ENCODE results near the gene NEB. TPM values are rescaled to one million over a fixed set of nuclear protein-coding genes. Genes with fewer than 3 reads are reported as not detected.
A peak's percentile ranks its signal among the peaks of the same experiment; 100 is the strongest.
"Not testable (repeated sequence)": the region's sequence is repeated elsewhere in the genome, so short reads cannot be mapped to it uniquely, and the experiment has no call there.

The NEB gene
- total RNA-seq, 4 donors from 2014 or later = 1.6 to 16.4 (median 4.4) TPM

DNA sequence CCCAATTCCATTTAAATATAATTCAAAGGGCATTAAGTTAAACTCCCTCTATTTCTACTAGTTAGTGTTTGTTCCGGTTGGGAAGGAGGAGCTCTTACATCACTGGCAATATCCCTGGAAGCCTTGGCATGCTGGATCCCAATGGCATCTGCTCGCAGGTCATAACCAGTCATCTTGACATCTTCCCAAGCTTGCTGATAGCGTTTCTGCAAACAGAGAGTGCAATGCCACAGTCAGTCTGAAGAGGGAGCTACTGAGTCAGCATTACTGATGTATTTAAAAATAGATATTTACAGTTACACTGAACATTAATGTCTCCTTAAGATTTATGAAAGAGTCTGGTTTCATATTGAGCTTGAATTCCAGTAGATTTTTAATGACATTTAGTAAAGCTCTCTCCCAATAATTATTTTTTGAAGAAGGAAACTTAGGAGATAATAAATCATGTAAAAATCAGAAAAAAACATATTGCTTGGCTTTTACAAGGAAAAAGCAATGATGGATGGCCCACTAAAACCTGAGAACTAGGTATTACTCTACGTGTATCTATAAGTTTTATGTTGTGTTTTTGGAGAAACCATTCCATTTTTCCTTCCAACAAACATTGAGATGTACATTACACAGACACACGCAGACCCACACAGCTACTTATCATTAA, 142.9 kb downstream of the NEB start:
- peak in 1 of 6 experiments; percentile 30 for TF ChIP-seq CTCF (IDR thresholded peaks at IDR 0.05)
- intact Hi-C loops (cut with DNase I); H3K36me3 ChIP-seq; H3K4me3 ChIP-seq (replicated peaks in 1 of 3); H3K4me1 ChIP-seq; DNase-seq; H3K27me3 ChIP-seq; H3K27ac ChIP-seq; H3K9me3 ChIP-seq: not testable (repeated sequence)
- whole genome bisulfite sequencing, 2 donors = 49 to 79% methylated on average over 3 of the region's 5 CpGs

- intact Hi-C loops (cut with DNase I); H3K4me3 ChIP-seq (replicated peaks in 1 of 3): not testable (repeated sequence)
- 89 to 94% methylated on average over 4 of the region's 5 CpGs for WGBS, 2 donors
These were observed 153.0 kb downstream of the NEB start for GRCh38 chr2:151581300-151581699.

GRCh38 chr2:151580697-151581096, 153.6 kb downstream of the NEB start:
- WGBS, 2 donors = no CpG with 5 or more reads among the region's 4 CpGs
- H3K36me3 ChIP-seq; H3K27ac ChIP-seq; H3K4me3 ChIP-seq (replicated peaks in 1 of 3); DNase-seq; H3K27me3 ChIP-seq; H3K9me3 ChIP-seq; intact Hi-C loops (cut with DNase I): not testable (repeated sequence)
- H3K4me1 ChIP-seq = peaks cover 2 to 13% of the 10 kb centered on the region in 2 donors

More at GRCh38 chr2:151581300-151581699, 153.0 kb downstream of the NEB start:
- H3K36me3 ChIP-seq, H3K4me1 ChIP-seq, H3K9me3 ChIP-seq, H3K27me3 ChIP-seq, DNase-seq, H3K27ac ChIP-seq: not testable (repeated sequence)

DNA sequence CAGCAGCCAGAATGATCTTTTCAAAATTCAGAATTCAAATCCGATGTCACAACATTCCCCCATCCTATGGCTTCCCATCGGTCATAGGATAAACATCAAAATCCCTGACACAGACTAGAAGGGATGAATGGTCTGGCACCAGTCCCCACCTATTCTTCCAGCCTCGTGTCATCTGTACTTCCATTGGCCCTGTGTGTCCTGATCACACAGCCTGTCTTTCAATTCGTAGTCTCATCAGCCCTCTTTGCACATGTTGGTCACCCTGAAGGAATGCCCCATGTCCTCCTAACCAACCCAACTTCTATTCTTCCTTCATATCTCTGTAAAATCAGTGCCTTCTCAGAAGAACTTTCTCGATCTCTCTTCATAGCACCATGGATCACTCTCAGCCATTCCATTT, 157.2 kb downstream of the NEB start:
- Histone ChIP-seq H3K4me1 (peaks cover 8 to 19% of the 10 kb centered on the region in 2 donors), H3K4me3 (replicated peaks in 1 of 3) (no peak overlapping the region), H3K27ac (peak overlapping the region in 1 of 3 donors; percentile 70), H3K36me3 (no peaks in the 10 kb centered on the region), H3K9me3 (no peaks in the 10 kb centered on the region), H3K27me3 (no peaks in the 10 kb centered on the region)
- no peak for DNase-seq
- TF ChIP-seq CTCF (IDR thresholded peaks at IDR 0.05) = no peak
- TF ChIP-seq POLR2A (IDR thresholded peaks at IDR 0.05) = no peak
- intact Hi-C loops (cut with DNase I) = no loop called here
- 91 to 93% methylated on average over 5 of the region's 5 CpGs for WGBS, 2 donors

DNA sequence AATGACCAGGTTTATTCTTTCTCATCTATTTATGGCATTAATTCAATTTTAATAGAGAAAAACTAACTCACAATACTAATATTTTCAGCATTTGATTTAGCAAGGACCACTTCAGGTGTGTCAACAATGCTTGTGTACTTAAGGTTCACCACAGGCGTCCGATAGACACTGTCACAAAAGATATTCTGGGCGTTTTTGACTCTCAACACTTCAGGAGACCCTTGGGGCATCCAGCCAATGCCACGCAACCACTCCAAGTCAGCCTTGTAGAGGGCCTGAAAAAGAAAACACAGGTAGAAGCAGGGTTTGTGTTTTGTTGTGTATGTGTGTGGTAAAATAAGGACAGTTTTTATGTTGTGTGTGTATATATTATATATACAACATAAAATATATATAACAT, 158.2 kb downstream of the NEB start:
- 26 to 32% methylated on average over 4 of the region's 4 CpGs for WGBS, 2 donors
- no peak for TF ChIP-seq POLR2A (IDR thresholded peaks at IDR 0.05)
- no peak for TF ChIP-seq CTCF (IDR thresholded peaks at IDR 0.05)
- Histone ChIP-seq H3K36me3 (no peaks in the 10 kb centered on the region), H3K27me3 (no peaks in the 10 kb centered on the region), H3K27ac (peak overlapping the region in 2 of 3 donors; percentile 44 to 57), H3K4me1 (peaks cover 8 to 19% of the 10 kb centered on the region in 2 donors), H3K4me3 (replicated peaks in 1 of 3) (no peak overlapping the region), H3K9me3 (no peaks in the 10 kb centered on the region)
- DNase-seq = peak; percentile 91 to 92
- intact Hi-C loops (cut with DNase I) = no loop called here

GRCh38 chr2:151575338-151575737, 158.9 kb downstream of the NEB start:
- H3K36me3 ChIP-seq = no peaks in the 10 kb centered on the region
- H3K27ac ChIP-seq = peak overlapping the region in 2 of 3 donors; percentile 44 to 57
- 75 to 83% methylated on average over 5 of the region's 5 CpGs for WGBS, 2 donors
- no peaks in the 10 kb centered on the region for H3K9me3 ChIP-seq
- H3K27me3 ChIP-seq = no peaks in the 10 kb centered on the region
- peak; percentile 8 to 19 for DNase-seq
- intact Hi-C loops (cut with DNase I) = no loop called here
- TF ChIP-seq POLR2A (IDR thresholded peaks at IDR 0.05) (no peak), CTCF (IDR thresholded peaks at IDR 0.05) (no peak)
- H3K4me1 ChIP-seq = peaks cover 8 to 19% of the 10 kb centered on the region in 2 donors
- no peak overlapping the region for H3K4me3 ChIP-seq (replicated peaks in 1 of 3)
